Activated naive CD8-positive, alpha-beta T cell treated with anti-CD3 and anti-CD28 coated beads, Interleukin-2, amount 50 U/mL, for 24 hours (primary cell): ENCODE results near the gene SNCB.
"Not testable (repeated sequence)": the region's sequence is repeated elsewhere in the genome, so short reads cannot be mapped to it uniquely, and the experiment has no call there.

Experiments
- ATAC-seq: fragments of 150-1000 bp; cut with Tn5 transposase; one replicate; pipeline ENCODE4 v1.10.0; 2021
- DNase-seq: peaks from one replicate; pipeline ENCODE4 v3.0.0; 2021
- H3K27ac Mint-ChIP-seq: one replicate; pipeline ENCODE4 v1.8.0; 2021; ENCODE audit warnings: mild to moderate bottlenecking, mixed read lengths
- H3K27me3 Mint-ChIP-seq: one replicate; pipeline ENCODE4 v1.8.0; 2021; ENCODE audit warnings: mixed read lengths
- H3K36me3 Mint-ChIP-seq: one replicate; pipeline ENCODE4 v1.8.0; 2021; ENCODE audit warnings: low read depth, mixed read lengths
- H3K4me1 Mint-ChIP-seq: one replicate; pipeline ENCODE4 v1.8.0; 2021; ENCODE audit warnings: mixed read lengths
- H3K4me3 Mint-ChIP-seq: one replicate; pipeline ENCODE4 v1.8.0; 2021; ENCODE audit warnings: mild to moderate bottlenecking, moderate library complexity, mixed read lengths
- H3K9me3 Mint-ChIP-seq: one replicate; pipeline ENCODE4 v1.8.0; 2021; ENCODE audit warnings: mixed read lengths

SNCB gene

DNA sequence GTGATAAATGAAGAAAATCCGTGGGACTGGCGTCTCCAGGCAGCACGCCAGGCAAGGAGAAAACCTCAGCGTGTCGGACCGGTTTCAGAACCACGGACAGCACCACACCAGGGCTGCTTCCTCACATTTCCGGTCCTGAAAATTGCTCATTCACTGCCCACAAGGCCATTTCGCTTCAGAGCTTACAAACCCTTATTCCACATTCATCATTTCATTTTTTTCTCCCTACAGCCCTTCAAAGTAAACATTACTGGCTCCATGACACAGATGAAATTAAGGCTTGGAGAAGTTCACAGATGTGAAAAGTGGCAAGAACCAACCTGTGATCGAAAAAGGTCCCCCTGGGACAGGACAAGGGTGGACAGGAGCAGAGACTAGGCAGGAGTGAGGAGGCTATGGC is 18.9 kb downstream of the SNCB start:
- Mint-ChIP-seq H3K27ac (no peak overlapping the region), H3K4me3 (no peak overlapping the region), H3K36me3 (no peaks in the 10 kb centered on the region), H3K9me3 (no peaks in the 10 kb centered on the region), H3K27me3 (peaks cover 55% of the 10 kb centered on the region), H3K4me1 (peaks cover 14% of the 10 kb centered on the region)
- DNase-seq (peak; percentile 65), ATAC-seq (no peak)

DNA sequence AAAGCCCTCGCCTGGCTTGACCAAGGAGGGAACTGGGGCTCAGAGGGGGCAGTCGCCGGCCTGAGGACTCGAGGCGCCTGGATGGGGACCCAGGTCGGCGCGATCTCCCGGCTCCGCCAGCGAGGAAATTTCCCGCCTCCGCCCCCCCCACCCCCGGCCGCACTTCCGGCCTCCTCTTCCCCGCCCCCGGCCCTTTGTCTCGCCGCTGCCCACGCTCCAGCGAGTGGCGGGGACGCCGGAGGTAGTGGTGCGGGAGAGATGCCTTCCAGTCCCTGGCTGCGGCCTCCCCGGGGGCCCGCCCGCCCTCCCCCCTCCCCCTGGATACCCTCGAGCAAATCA is 19.9 kb downstream of the SNCB start:
- H3K27me3 Mint-ChIP-seq = peaks cover 44% of the 10 kb centered on the region
- H3K9me3 Mint-ChIP-seq = no peaks in the 10 kb centered on the region
- no peak for ATAC-seq
- H3K27ac Mint-ChIP-seq = no peak overlapping the region
- peak overlapping the region; percentile 63 for H3K4me3 Mint-ChIP-seq
- no peaks in the 10 kb centered on the region for H3K36me3 Mint-ChIP-seq
- no peak for DNase-seq
- H3K4me1 Mint-ChIP-seq = peaks cover 14% of the 10 kb centered on the region

DNA sequence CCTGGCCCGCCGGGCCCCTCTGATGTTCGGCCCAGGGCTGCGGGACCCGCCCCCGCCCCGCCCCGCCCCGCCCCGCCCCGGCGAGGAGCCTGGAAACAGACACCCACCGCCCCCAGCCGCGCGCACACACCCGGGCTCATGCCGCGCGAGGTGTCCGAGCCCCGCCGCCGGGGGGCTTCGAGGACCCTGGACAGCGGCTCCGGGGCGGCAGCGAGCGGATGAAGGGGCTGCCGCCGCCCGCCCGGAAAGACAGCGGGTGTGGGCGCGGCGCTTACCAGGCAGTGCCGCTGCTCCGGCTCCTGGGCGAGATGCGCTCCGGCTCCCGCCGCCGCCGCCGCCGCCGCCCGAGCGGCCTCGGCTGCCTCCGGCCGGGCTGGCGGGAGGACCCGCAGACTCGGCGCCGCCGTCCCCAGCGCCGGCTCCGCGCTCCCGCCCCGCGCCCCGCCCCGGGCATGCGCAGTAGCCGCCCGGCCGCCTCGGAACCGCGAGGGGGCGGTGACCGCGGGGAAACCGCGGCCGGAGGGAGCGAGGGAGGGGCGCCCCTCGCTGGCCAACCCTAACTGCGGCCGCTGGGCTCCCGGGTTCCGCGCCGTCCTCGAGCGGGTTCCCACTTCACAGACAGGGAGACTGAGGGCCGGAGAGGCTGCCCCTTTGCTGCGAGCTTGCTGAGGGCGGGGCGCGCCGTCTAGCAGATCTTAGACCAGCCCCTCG is 20.5 kb downstream of the SNCB start, which contains the start of gene GPRIN1:
GPRIN1 (minus strand) TSS at position 433 of the 711 bp plus-strand sequence. CDS start 10,322 bp downstream, outside the sequence.
- peaks cover 14% of the 10 kb centered on the region for H3K4me1 Mint-ChIP-seq
- ATAC-seq = peak; percentile 65
- H3K27me3 Mint-ChIP-seq = peaks cover 42% of the 10 kb centered on the region
- peak within 1 kb of the TSS; percentile 85 for H3K27ac Mint-ChIP-seq
- H3K36me3 Mint-ChIP-seq = no peaks in the 10 kb centered on the region
- H3K9me3 Mint-ChIP-seq = no peaks in the 10 kb centered on the region
- H3K4me3 Mint-ChIP-seq = peak within 1 kb of the TSS; percentile 85
- peak; percentile 72 for DNase-seq

DNA sequence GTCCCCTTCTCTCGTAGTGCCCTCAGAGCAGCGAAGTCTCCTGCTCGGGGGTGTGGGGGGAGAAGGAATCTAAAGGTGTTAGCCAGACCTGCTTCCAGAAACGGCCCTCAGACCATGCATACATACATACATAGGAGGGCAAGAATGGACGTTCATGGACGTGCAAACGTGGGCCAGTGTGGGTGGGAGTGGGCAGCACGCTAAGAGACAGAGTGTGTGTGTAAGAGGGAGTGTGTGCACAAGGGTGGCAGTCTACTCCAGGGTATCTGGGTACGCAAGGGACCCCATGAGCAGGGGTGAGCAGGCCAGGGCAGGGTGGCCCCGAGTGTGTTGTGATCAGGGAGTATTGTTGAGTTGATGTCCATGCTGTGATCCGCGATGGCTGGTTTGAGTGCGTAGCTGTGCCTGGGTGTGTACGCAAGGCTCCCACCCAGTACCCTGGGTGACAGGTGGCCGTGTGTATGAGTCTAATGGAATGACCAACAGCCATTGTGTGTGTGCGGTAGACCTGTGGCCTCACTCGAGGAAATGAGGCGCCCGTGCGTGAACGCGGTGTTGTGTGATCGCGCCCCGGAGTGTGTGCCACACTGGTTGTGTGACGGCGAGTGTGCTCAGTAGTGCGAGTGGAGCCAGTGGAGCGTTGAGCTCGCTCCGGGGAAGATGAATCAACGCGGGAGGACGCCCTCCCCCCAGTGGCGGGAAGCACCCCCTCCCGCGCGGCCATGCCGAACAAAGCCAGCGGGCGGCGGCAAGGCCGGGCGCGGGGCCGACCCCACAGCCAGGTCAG is 21.2 kb downstream of the SNCB start:
- Mint-ChIP-seq H3K36me3 (no peaks in the 10 kb centered on the region), H3K9me3 (no peaks in the 10 kb centered on the region), H3K27me3 (peaks cover 41% of the 10 kb centered on the region), H3K27ac (peak overlapping the region; percentile 85), H3K4me1 (peaks cover 14% of the 10 kb centered on the region), H3K4me3 (peak overlapping the region; percentile 85)
- DNase-seq (peak; percentile 31), ATAC-seq (peak; percentile 3)

DNA sequence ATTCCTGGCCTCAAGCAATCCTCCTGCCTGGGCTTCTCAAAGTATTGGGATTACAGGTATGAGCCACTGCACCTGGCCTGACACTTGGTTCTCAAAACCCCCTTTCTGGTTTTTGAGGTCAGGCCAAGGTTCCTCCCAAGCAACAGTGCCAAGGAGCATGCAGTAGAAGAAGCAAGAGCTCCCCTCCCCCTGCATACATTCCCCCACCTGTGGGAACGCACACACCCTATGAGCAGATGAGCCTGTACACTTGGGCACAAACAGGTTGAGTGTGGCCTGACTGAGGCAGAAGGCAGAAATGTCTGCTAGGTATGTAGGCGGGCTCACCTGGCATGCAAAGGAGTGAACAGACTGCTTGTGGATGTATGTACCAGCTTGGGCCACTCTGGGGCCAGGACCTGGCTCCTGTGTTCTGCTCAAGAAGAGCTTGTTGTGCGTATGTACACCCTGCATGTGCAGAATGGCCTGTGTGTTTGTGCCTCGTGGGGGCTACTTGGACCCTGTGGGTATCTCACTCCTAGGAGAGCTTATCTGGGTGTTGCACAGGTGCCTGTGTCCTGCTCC is 22.1 kb downstream of the SNCB start:
- DNase-seq = no peak
- Mint-ChIP-seq H3K27me3 (peaks cover 37% of the 10 kb centered on the region), H3K4me3 (peak overlapping the region; percentile 85), H3K36me3 (no peaks in the 10 kb centered on the region), H3K4me1 (peaks cover 14% of the 10 kb centered on the region), H3K27ac (no peak overlapping the region), H3K9me3 (no peaks in the 10 kb centered on the region)
- ATAC-seq = no peak

DNA sequence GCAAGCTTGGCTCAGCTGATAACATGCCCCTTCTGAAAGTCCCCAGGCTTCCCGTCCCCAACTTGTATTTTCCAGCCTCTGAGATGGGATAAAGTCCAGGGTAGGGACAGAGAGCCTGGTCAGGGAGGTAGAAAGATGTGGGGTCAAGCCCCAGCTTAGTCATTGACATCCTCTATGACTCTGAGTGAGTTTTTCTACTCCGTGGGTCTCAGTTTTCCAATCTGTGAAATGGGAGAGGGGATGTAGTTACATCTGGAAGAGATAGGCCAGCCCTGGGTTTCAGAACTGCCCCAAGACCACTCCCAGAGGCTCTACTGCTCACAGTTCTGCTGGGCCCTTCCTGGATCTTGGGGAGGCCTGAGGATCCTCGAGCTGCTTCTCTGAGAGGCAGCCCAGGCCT is 23.5 kb downstream of the SNCB start:
- H3K4me3 Mint-ChIP-seq = no peak overlapping the region
- H3K27me3 Mint-ChIP-seq = peaks cover 26% of the 10 kb centered on the region

DNA sequence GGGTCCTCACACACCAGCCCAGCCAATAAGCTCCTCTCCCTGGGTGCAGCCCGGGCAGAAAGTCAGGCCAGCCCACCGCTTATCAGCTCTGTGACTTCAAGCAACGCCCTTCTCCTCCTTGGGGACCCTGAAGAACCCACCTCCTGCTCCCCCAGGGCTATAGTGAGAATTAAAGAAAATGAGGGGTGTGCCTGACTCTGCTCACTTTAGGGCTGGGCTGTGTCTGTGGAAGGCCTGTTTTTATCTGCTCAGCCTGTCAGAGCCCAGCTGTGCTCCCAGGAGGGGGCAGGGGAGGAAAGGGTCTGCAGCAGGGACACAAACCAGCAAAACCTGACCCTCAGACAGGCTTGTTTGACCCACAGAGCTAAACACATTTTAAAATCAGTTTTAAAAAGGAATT is 24.3 kb downstream of the SNCB start:
- H3K9me3 Mint-ChIP-seq = no peaks in the 10 kb centered on the region
- H3K27me3 Mint-ChIP-seq = peaks cover 20% of the 10 kb centered on the region
- no peak for ATAC-seq
- no peak overlapping the region for H3K4me3 Mint-ChIP-seq
- DNase-seq = no peak
- no peak overlapping the region for H3K27ac Mint-ChIP-seq
- H3K4me1 Mint-ChIP-seq = peaks cover 11% of the 10 kb centered on the region
- H3K36me3 Mint-ChIP-seq = no peaks in the 10 kb centered on the region

More for the DNA sequence above, 23.5 kb downstream of the SNCB start:
- Mint-ChIP-seq H3K36me3 (no peaks in the 10 kb centered on the region), H3K9me3 (no peaks in the 10 kb centered on the region), H3K27ac (no peak overlapping the region), H3K4me1 (peaks cover 14% of the 10 kb centered on the region)
- ATAC-seq (no peak), DNase-seq (no peak)

DNA sequence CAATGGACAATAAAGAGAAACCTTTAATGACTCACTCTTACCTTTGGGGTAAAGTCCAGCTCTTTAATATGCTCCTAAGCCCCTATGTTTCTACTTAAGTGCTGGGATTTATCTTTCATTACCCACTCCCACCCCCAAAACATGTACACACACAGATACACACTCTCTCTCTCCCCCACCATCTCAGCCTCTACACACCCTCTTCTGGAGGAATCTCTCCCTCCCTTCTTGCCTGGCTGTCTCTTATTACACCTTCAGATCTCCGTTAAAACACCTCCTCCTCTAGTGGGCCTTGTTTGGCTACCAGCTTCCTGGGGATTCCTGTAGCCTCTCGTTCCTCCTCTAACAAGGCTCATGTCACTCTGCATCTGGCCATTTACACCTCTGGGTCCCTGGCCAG is 27.2 kb downstream of the SNCB start:
- ATAC-seq = no peak
- no peak for DNase-seq
- Mint-ChIP-seq H3K4me3 (no peak overlapping the region), H3K9me3 (no peaks in the 10 kb centered on the region), H3K27me3 (peaks cover 11% of the 10 kb centered on the region), H3K4me1 (peaks cover 2% of the 10 kb centered on the region), H3K36me3 (peaks cover 2% of the 10 kb centered on the region), H3K27ac (no peak overlapping the region)

DNA sequence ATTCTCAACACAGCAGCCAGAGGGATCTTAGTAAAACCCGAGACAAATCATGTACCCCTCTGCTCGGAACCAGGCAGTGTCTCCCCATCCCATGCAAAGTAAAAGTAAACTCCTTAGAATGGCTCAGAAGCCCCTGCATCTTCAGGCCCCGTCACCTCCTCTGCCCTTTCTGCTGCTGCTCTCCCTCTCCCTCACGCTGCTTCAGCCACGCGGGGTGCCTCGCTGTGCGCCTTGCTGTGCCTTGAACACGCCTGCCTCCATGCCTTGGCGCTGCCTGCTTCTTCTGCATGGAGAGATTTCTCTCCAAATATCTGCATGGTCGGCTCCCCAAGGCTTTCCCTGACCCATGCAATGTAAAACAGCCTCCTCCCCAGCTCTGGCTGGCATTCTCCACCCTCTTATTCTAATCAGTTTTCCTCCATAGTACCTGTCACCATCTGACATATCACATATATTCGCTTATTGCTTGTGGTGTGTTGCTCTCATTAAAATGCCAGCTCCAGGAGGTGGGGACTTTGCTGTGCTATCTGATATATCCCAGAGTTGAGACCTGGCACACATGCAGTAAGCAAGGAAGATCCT is 28.3 kb downstream of the SNCB start:
- no peak overlapping the region for H3K4me3 Mint-ChIP-seq
- H3K27me3 Mint-ChIP-seq = peaks cover 9% of the 10 kb centered on the region
- no peaks in the 10 kb centered on the region for H3K9me3 Mint-ChIP-seq
- ATAC-seq (no peak), DNase-seq (no peak)
- H3K36me3 Mint-ChIP-seq = peaks cover 2% of the 10 kb centered on the region
- H3K27ac Mint-ChIP-seq = no peak overlapping the region
- H3K4me1 Mint-ChIP-seq = peaks cover 4% of the 10 kb centered on the region

DNA sequence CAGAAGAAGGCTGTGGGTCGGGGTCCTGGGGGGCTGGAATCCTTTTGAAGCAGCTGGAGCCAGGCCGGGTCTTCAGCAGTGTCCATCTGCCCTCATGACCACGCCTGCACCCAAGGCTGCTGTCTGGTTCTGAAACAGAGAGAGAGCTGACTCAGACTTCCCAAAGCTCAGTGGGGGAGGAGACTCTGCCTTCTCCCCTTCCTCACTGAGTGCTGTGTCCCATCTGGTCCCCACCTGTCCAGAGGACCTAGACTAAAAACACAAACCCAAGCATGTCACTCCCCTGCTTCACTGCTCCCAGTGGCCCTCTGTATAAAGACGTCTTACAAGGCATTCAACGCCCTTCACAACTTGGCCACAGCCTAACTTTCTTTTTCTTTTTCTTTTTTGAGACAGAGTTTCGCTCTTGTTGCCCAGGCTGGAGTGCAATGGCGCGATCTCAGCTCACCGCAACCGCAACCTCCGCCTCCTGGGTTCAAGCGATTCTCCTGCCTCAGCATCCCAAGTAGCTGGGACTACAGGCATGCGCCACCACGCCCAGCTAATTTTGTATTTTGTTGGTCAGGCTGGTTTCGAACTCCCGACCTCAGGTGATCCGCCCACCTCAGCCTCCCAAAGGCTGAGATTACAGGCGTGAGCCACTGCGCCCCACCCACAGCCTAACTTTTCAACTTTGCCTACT is 30.4 kb downstream of the SNCB start:
- not testable (repeated sequence) for ATAC-seq, H3K36me3 Mint-ChIP-seq, H3K27ac Mint-ChIP-seq, H3K9me3 Mint-ChIP-seq, H3K4me1 Mint-ChIP-seq, DNase-seq, H3K4me3 Mint-ChIP-seq
- peaks cover 15% of the 10 kb centered on the region for H3K27me3 Mint-ChIP-seq

DNA sequence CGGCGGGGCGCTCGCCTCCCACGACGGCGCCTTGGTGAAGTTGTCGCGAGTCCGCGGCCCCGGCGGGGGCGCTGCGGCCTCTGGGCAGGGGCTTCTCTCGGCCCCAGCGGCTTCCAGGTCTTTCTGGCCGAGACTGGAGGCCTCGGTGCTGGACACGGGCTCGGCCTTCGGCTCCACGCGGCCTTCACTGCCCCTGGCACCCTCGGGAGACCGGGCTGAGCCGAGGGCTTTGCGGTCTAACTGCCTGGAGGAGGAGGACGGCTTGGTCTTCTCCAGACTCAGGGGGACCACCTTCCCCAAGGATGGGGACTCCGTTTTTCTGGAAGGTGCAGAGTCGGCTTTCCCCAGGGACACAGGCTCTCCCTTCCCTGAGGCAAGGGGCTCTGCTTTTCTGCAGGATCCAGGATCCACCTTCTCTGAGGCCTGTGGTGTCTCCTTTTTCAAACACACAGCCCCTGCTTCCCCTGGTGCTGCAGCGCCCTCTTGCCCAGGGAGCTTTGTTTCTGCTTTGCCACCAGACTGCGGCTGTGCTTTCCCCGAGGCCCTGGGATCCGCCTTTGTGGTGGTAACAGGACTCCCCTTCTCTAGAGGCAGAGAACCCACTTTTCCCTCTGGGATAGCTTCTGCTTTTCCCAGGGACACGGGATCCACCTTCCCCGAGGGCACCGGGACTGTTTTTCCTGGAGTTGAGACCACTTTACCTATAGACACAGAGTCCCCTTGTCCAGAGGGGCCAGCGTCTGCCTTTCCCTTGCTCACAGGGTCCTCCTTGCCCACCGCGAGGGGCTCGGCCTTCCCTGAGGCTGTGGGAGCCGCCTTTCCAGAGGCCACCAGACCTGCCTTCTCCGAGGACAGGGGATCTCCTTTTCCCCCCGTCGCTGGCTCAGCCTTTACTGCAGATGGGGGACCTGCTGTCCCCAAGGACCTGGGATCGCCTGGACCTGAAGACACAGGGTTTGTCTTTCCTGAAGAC is 32.6 kb downstream of the SNCB start:
- ATAC-seq (no peak), DNase-seq (peak; percentile 24)
- peaks cover 8% of the 10 kb centered on the region for H3K4me1 Mint-ChIP-seq
- no peaks in the 10 kb centered on the region for H3K9me3 Mint-ChIP-seq
- peaks cover 11% of the 10 kb centered on the region for H3K27me3 Mint-ChIP-seq
- H3K4me3 Mint-ChIP-seq = no peak overlapping the region
- H3K36me3 Mint-ChIP-seq = peaks cover 2% of the 10 kb centered on the region
- no peak overlapping the region for H3K27ac Mint-ChIP-seq

DNA sequence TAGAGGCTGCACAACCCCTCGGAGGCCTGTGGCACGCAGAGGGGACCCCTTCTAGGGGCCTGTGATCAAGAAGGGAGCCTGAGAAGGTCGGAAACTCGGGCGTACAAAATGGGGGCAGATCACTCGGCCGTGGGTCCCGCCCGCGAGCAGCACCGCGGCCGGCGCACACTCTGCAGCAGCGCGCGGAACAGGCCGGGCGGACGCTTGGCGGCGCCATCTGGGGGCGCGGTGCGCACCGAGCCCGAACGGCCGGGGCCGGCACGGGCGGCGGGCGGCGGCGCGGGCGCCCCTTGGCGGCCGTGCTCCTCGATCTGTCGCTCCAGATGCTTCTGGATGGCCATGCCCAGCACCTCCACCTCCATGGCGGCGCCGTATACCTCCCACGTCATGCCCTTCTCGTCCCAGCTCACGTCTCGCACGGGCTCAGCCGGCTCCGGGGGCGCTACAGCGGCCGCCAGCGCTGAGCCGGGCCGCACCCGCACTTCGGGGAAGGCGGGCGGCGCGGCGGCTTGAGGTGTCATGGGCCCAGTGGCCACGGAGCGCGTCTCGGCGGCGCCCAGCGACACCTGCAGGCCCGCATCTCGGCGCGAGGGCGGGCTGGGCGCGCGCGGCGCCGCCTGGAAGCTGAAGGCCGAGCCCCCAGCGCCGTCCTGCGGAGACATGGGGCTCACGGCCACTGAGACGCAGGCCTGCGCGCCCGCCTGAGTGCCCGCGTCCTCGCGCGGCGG is 33.5 kb downstream of the SNCB start:
- Mint-ChIP-seq H3K4me1 (peaks cover 8% of the 10 kb centered on the region), H3K36me3 (peaks cover 2% of the 10 kb centered on the region), H3K4me3 (peak overlapping the region; percentile 62), H3K27me3 (peaks cover 11% of the 10 kb centered on the region), H3K9me3 (no peaks in the 10 kb centered on the region), H3K27ac (no peak overlapping the region)
- ATAC-seq (peak; percentile 82), DNase-seq (peak; percentile 73)

DNA sequence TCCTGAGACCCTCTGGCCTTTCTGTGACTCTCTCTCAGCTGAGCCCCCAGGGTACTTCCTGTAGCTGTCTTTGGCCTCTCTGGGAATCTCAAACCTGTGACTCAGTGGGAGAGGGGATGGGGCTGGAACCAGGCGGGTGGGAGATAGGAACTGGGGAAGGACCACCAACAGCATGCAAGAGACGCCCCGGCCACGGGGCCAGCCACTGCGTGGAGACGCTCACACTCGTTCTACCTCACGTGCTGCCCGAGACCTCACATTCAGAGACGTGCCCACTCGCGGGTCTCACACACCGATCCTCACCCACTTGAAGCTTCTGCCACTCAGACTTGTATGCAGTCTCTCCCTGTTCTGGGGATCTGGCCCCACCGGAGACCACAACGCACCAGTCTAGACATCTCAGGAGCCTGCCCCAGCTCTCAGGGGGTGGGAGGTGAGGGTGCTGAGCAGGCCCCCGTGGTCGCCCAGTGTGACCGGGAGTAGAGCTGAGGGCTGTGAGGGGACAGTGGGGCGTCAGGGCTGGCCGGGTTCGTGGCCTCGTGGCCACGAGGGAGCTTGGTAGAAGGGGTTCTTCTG is 34.2 kb downstream of the SNCB start:
- H3K4me3 Mint-ChIP-seq = peak overlapping the region; percentile 62
- peaks cover 2% of the 10 kb centered on the region for H3K36me3 Mint-ChIP-seq
- H3K27ac Mint-ChIP-seq = no peak overlapping the region
- H3K4me1 Mint-ChIP-seq = peaks cover 8% of the 10 kb centered on the region
- H3K27me3 Mint-ChIP-seq = peaks cover 11% of the 10 kb centered on the region
- no peak for DNase-seq
- no peak for ATAC-seq
- no peaks in the 10 kb centered on the region for H3K9me3 Mint-ChIP-seq
